ENCODE measurements around the gene LHFPL5.

DNA sequence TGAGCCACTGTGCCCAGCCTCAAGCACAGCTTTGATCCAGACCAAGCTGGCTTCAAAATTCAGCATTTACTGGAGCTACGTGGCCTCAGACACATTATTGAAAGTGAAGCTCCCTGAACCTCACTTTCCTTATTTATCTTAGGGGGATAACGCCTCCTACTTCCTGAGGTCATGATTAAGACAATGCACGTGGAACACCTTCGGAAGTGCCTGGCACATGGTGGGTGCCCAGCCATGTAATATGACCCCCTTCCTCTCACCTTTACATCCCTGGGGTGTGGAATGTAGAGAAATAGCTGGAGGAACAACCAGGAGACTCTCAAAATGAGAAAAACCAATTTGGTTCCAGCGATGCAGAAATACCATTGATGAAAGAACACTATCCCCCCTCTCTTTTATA lies 6.4 kb upstream of the LHFPL5 start:
- TF ChIP-seq MAZ (IDR thresholded peaks at IDR 0.05; ENCODE audit: borderline replicate concordance, low read depth, low read length), result no peak
- TF ChIP-seq MAZ (CRISPR knock-in tag; IDR thresholded peaks at IDR 0.05; ENCODE audit: low read depth), result no peak
- no peak for TF ChIP-seq MED8 (CRISPR knock-in tag; IDR thresholded peaks at IDR 0.05; ENCODE audit: insufficient replicate concordance)
- TF ChIP-seq TARDBP (CRISPR knock-in tag; IDR thresholded peaks at IDR 0.05), result no peak
- TF ChIP-seq, protein P1, sequence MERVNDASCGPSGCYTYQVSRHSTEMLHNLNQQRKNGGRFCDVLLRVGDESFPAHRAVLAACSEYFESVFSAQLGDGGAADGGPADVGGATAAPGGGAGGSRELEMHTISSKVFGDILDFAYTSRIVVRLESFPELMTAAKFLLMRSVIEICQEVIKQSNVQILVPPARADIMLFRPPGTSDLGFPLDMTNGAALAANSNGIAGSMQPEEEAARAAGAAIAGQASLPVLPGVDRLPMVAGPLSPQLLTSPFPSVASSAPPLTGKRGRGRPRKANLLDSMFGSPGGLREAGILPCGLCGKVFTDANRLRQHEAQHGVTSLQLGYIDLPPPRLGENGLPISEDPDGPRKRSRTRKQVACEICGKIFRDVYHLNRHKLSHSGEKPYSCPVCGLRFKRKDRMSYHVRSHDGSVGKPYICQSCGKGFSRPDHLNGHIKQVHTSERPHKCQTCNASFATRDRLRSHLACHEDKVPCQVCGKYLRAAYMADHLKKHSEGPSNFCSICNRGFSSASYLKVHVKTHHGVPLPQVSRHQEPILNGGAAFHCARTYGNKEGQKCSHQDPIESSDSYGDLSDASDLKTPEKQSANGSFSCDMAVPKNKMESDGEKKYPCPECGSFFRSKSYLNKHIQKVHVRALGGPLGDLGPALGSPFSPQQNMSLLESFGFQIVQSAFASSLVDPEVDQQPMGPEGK (CRISPR knock-in tag; IDR thresholded peaks at IDR 0.05), result no peak
- TF ChIP-seq, protein P2, sequence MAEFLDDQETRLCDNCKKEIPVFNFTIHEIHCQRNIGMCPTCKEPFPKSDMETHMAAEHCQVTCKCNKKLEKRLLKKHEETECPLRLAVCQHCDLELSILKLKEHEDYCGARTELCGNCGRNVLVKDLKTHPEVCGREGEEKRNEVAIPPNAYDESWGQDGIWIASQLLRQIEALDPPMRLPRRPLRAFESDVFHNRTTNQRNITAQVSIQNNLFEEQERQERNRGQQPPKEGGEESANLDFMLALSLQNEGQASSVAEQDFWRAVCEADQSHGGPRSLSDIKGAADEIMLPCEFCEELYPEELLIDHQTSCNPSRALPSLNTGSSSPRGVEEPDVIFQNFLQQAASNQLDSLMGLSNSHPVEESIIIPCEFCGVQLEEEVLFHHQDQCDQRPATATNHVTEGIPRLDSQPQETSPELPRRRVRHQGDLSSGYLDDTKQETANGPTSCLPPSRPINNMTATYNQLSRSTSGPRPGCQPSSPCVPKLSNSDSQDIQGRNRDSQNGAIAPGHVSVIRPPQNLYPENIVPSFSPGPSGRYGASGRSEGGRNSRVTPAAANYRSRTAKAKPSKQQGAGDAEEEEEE (CRISPR knock-in tag; IDR thresholded peaks at IDR 0.05; ENCODE audit: borderline replicate concordance), result no peak
- TF ChIP-seq POLR2A (IDR thresholded peaks at IDR 0.05; ENCODE audit: insufficient read depth in 1 of 2, low read depth in 2 of 2, low read length in 2 of 2), result no peak
- TF ChIP-seq ZNF33A (CRISPR knock-in tag; IDR thresholded peaks at IDR 0.05; ENCODE audit: borderline replicate concordance), result no peak
- TF ChIP-seq MEIS2 (CRISPR knock-in tag; IDR thresholded peaks at IDR 0.05), result no peak
- TF ChIP-seq, protein P3, sequence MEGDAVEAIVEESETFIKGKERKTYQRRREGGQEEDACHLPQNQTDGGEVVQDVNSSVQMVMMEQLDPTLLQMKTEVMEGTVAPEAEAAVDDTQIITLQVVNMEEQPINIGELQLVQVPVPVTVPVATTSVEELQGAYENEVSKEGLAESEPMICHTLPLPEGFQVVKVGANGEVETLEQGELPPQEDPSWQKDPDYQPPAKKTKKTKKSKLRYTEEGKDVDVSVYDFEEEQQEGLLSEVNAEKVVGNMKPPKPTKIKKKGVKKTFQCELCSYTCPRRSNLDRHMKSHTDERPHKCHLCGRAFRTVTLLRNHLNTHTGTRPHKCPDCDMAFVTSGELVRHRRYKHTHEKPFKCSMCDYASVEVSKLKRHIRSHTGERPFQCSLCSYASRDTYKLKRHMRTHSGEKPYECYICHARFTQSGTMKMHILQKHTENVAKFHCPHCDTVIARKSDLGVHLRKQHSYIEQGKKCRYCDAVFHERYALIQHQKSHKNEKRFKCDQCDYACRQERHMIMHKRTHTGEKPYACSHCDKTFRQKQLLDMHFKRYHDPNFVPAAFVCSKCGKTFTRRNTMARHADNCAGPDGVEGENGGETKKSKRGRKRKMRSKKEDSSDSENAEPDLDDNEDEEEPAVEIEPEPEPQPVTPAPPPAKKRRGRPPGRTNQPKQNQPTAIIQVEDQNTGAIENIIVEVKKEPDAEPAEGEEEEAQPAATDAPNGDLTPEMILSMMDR (CRISPR knock-in tag; IDR thresholded peaks at IDR 0.05), result no peak
- TF ChIP-seq NFE2L2 (IDR thresholded peaks at IDR 0.05; ENCODE audit: low read length), result no peak
- no peak for TF ChIP-seq POLR2AphosphoS5 (IDR thresholded peaks at IDR 0.05; ENCODE audit: low read depth, low read length)
- TF ChIP-seq ZNF274 (CRISPR knock-in tag; IDR thresholded peaks at IDR 0.05), result no peak
- TF ChIP-seq PCBP1 (IDR thresholded peaks at IDR 0.05; ENCODE audit: borderline replicate concordance, low read depth, low read length), result no peak
- no peak for TF ChIP-seq ZNF660 (CRISPR knock-in tag; IDR thresholded peaks at IDR 0.05; ENCODE audit: borderline replicate concordance, low read depth)
